Lung (tissue), 12 donors: ENCODE data around the gene LNP1. TPM values are rescaled to one million over a fixed set of nuclear protein-coding genes. Genes with fewer than 3 reads are reported as not detected.
"Not testable (repeated sequence)": the region's sequence is repeated elsewhere in the genome, so short reads cannot be mapped to it uniquely, and the experiment has no call there.

Source experiments
- ATAC-seq: fragments of 200-7000 bp; cut with Tn5 transposase; one replicate; pipeline ENCODE4 v1.9.1; 2020; ENCODE audit warnings: moderate number of reproducible peaks; ENCODE audit not compliant: insufficient read depth, low FRiP score
- DNase-seq, 3 donors: peaks; one replicate each; pipeline ENCODE4 v3.0.0-alpha.2; 2013 to 2017
- H3K27ac ChIP-seq, 2 donors: one replicate each; pipeline ENCODE4 v1.5.1; 2013; ENCODE audit warnings: mild to moderate bottlenecking in 2 of 2, moderate library complexity in 2 of 2, control low read depth in 1 of 2, inconsistent platforms in 1 of 2, low read depth in 1 of 2, low read length in 1 of 2
- H3K27me3 ChIP-seq, 3 donors: one replicate each; pipeline ENCODE4 v1.5.1; 2013; ENCODE audit warnings: low read length in 2 of 3; ENCODE audit not compliant: control insufficient read depth in 3 of 3, insufficient read depth in 3 of 3
- H3K36me3 ChIP-seq, 4 donors: one replicate each; pipeline ENCODE4 v1.5.1; 2013; ENCODE audit warnings: low read length in 4 of 4, mild to moderate bottlenecking in 1 of 4, moderate library complexity in 1 of 4; ENCODE audit not compliant: control insufficient read depth in 4 of 4, insufficient read depth in 4 of 4
- H3K4me1 ChIP-seq, 5 donors: one replicate each; pipeline ENCODE4 v1.5.1; 2013; ENCODE audit warnings: low read length in 5 of 5, mild to moderate bottlenecking in 2 of 5, moderate library complexity in 1 of 5; ENCODE audit not compliant: control insufficient read depth in 5 of 5, insufficient read depth in 5 of 5
- H3K4me3 ChIP-seq: one replicate; pipeline ENCODE4 v1.5.1; 2013; ENCODE audit warnings: mild to moderate bottlenecking, control low read depth, moderate library complexity
- H3K9ac ChIP-seq, 2 donors: one replicate each; pipeline ENCODE4 v1.5.1; 2013; ENCODE audit warnings: low read length in 2 of 2, control low read depth in 1 of 2; ENCODE audit not compliant: insufficient read depth in 1 of 2
- H3K9me3 ChIP-seq, 4 donors: one replicate each; pipeline ENCODE4 v1.5.1; 2013; ENCODE audit warnings: low read length in 3 of 4, mild to moderate bottlenecking in 1 of 4, moderate library complexity in 1 of 4; ENCODE audit not compliant: control insufficient read depth in 4 of 4, insufficient read depth in 3 of 4
- WGBS, 2 donors: extraction: QIAGEN DNeasy Blood & Tissue Kit; methylation state at CpG; one replicate each; pipeline ENCODE4 v1.1.7; 2013; 5-methylcytosine and 5-hydroxymethylcytosine counted together
- polyA plus RNA-seq, 2 donors: library from polyadenylated mRNA; stranded (reverse); fragments of 200-250 nt; gene quantifications; one replicate each; pipeline ENCODE4 v1.2.1, GENCODE V29; 2013
- total RNA-seq, 2 donors: library from RNA; depleted of rRNA in 1 of 2; stranded (reverse); fragments of >200 nt in 1 of 2; gene quantifications; one replicate each; pipeline ENCODE4 v1.2.1, GENCODE V29; 2014 to 2021
- TF ChIP-seq, protein P1 (sequence below): IDR thresholded peaks from 2 replicates; pipeline ENCODE4 v1.5.1; 2012; ENCODE audit warnings: mild to moderate bottlenecking; ENCODE audit errors: control extremely low read depth, extremely low read depth
- donor health status: control.
- donor health status: control.
- donor health status: Bipolar disorder and iron deficiency.
- donor health status: healthy.
- donor health status: DM: yes; HTN: yes; CAD: no.

LNP1 gene
- total and polyA plus RNA-seq, 4 donors = 1.1 to 5.8 (median 2.2) TPM

DNA sequence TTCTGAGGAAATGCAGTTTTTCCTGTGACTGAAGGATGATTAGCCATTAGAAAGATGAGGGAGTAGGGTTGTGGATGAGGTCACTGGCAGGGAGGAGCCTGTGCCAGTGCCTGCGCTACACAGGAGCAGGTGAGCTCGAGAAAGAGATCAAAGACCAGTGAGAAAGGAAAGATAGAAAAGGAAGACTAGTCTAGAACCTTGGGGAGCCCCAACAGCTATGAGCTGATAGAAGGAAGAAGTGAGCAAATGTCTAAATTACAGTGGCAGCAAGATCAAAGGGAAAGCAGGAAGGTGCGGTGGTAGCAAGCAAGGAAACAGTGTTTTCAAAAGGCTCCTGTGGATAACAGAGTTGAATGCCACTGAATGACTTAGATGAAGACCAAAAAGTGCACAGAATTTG, 39.6 kb downstream of the LNP1 start:
- no peak overlapping the region for H3K27ac ChIP-seq
- no peak overlapping the region for H3K4me3 ChIP-seq
- peaks cover 0 to 4% (median under 1%) of the 10 kb centered on the region in 4 donors for H3K36me3 ChIP-seq
- H3K9me3 ChIP-seq = no peaks in the 10 kb centered on the region
- DNase-seq (no peak), ATAC-seq (no peak)
- no peak overlapping the region for H3K9ac ChIP-seq
- no peaks in the 10 kb centered on the region for H3K27me3 ChIP-seq
- H3K4me1 ChIP-seq = no peaks in the 10 kb centered on the region
- TF ChIP-seq, protein P1, sequence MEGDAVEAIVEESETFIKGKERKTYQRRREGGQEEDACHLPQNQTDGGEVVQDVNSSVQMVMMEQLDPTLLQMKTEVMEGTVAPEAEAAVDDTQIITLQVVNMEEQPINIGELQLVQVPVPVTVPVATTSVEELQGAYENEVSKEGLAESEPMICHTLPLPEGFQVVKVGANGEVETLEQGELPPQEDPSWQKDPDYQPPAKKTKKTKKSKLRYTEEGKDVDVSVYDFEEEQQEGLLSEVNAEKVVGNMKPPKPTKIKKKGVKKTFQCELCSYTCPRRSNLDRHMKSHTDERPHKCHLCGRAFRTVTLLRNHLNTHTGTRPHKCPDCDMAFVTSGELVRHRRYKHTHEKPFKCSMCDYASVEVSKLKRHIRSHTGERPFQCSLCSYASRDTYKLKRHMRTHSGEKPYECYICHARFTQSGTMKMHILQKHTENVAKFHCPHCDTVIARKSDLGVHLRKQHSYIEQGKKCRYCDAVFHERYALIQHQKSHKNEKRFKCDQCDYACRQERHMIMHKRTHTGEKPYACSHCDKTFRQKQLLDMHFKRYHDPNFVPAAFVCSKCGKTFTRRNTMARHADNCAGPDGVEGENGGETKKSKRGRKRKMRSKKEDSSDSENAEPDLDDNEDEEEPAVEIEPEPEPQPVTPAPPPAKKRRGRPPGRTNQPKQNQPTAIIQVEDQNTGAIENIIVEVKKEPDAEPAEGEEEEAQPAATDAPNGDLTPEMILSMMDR = no peak
- WGBS, 2 donors = 89 to 90% methylated on average over 3 of the region's 3 CpGs

- Histone ChIP-seq H3K4me1 (no peaks in the 10 kb centered on the region), H3K4me3 (no peak overlapping the region), H3K9ac (no peak overlapping the region), H3K9me3 (no peaks in the 10 kb centered on the region), H3K36me3 (peaks cover 0 to 4% (median under 1%) of the 10 kb centered on the region in 4 donors), H3K27ac (no peak overlapping the region), H3K27me3 (no peaks in the 10 kb centered on the region)
- TF ChIP-seq, protein P1 = no peak
- no peak for ATAC-seq
- DNase-seq = no peak
Measured at GRCh38 chr3:100443690-100444089, 42.4 kb downstream of the LNP1 start.

- H3K9me3 ChIP-seq, H3K36me3 ChIP-seq, H3K27me3 ChIP-seq, DNase-seq, ATAC-seq, H3K4me3 ChIP-seq, H3K4me1 ChIP-seq, H3K9ac ChIP-seq, H3K27ac ChIP-seq: not testable (repeated sequence)
- WGBS, 2 donors = 95 to 99% methylated on average over 3 of the region's 3 CpGs
Measured at GRCh38 chr3:100447067-100447466, 45.7 kb downstream of the LNP1 start.

- TF ChIP-seq, protein P1 = no peak
- DNase-seq (no peak), ATAC-seq (no peak)
- peaks cover 0 to 8% (median 2%) of the 10 kb centered on the region in 4 donors for H3K36me3 ChIP-seq
- H3K27me3 ChIP-seq = no peaks in the 10 kb centered on the region
- 96 to 100% methylated on average over 1 of the region's 1 CpG for WGBS, 2 donors
- H3K9me3 ChIP-seq = no peaks in the 10 kb centered on the region
- H3K4me1 ChIP-seq = no peaks in the 10 kb centered on the region
- no peak overlapping the region for H3K27ac ChIP-seq
- H3K9ac ChIP-seq = no peak overlapping the region
- H3K4me3 ChIP-seq = no peak overlapping the region
Measured at GRCh38 chr3:100448079-100448478, 46.7 kb downstream of the LNP1 start.
